Prostate gland (tissue), 2 donors: ENCODE results near the gene TDP2.
"Not testable (repeated sequence)": the region's sequence is repeated elsewhere in the genome, so short reads cannot be mapped to it uniquely, and the experiment has no call there.

ENCODE experiments used
- CTCF ChIP-seq, 4 experiments: fragments of 200-600 bp in 2 of 4; fragments of 450-650 bp in 2 of 4; sonication (generic) in 2 of 4; IDR thresholded peaks; 1 replicate in 3 of 4; 2 replicates in 1 of 4; pipeline ENCODE4 v1.5.1; 2016 to 2019; ENCODE audit warnings: antibody characterized with exemption in 4 of 4, mild to moderate bottlenecking in 2 of 4, moderate library complexity in 2 of 4
- POLR2AphosphoS5 ChIP-seq: sonication (generic); formaldehyde crosslinking; IDR thresholded peaks from one replicate; pipeline ENCODE4 v1.6.1; 2017; ENCODE audit warnings: antibody characterized with exemption

GRCh38 chr6:24670492-24670891 lies 3.8 kb upstream of the TDP2 start:
- TF ChIP-seq CTCF (IDR thresholded peaks at IDR 0.05); POLR2AphosphoS5: not testable (repeated sequence)
